Activated naive CD8-positive, alpha-beta T cell treated with anti-CD3 and anti-CD28 coated beads, Interleukin-2, amount 50 U/mL, for 24 hours (primary cell): Measurements from ENCODE around the gene FBXL12.

Source experiments
- ATAC-seq: fragments of 150-1000 bp; cut with Tn5 transposase; one replicate; pipeline ENCODE4 v1.10.0; 2021
- DNase-seq: peaks from one replicate; pipeline ENCODE4 v3.0.0; 2021
- H3K27ac Mint-ChIP-seq: one replicate; pipeline ENCODE4 v1.8.0; 2021; ENCODE audit warnings: mild to moderate bottlenecking, mixed read lengths
- H3K27me3 Mint-ChIP-seq: one replicate; pipeline ENCODE4 v1.8.0; 2021; ENCODE audit warnings: mixed read lengths
- H3K36me3 Mint-ChIP-seq: one replicate; pipeline ENCODE4 v1.8.0; 2021; ENCODE audit warnings: low read depth, mixed read lengths
- H3K4me1 Mint-ChIP-seq: one replicate; pipeline ENCODE4 v1.8.0; 2021; ENCODE audit warnings: mixed read lengths
- H3K4me3 Mint-ChIP-seq: one replicate; pipeline ENCODE4 v1.8.0; 2021; ENCODE audit warnings: mild to moderate bottlenecking, moderate library complexity, mixed read lengths
- H3K9me3 Mint-ChIP-seq: one replicate; pipeline ENCODE4 v1.8.0; 2021; ENCODE audit warnings: mixed read lengths

The FBXL12 gene, protein sequence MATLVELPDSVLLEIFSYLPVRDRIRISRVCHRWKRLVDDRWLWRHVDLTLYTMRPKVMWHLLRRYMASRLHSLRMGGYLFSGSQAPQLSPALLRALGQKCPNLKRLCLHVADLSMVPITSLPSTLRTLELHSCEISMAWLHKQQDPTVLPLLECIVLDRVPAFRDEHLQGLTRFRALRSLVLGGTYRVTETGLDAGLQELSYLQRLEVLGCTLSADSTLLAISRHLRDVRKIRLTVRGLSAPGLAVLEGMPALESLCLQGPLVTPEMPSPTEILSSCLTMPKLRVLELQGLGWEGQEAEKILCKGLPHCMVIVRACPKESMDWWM

DNA sequence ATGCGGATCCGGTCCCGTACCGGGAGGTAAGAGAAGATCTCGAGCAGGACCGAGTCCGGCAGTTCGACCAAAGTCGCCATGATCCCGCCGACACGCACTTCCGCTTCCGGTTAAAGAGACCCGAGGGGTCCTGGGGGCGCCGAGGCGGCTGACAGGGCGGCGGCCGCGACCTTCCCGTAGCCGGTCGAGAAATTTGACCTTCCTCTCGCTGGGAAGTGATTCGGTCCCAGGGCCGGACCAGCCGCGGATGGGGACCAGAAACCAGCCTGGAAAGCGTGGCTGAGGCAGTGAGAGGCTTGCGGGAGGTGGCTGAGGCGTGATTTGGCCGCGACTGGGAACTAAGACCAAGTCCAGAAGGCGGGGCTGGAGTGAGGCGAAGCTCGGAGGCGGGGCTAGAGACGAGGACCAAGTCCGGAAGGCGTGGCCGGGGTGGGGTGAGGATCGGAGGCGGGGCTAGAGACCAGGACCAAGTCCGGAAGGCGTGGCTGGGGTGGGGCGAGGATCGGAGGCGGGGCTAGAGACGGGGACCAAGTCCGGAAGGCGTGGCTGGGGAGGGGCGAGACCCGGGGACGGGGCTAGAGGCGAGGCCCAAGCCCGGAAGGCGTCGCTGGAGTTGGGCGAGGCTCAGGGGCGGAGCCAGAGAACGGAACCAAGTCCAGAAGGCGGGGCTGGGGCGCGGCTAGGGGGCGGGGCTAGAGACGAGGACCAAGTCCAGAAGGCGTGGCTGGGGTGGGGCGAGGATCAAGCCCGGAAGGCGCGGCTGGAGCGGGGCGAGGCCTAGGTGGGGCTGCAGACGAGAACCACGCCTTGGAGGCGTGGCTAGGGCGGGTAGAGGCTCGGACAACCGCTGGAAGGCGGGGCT, at the start of gene FBXL12:
Gene FBXL12, minus strand, starts transcription at position 346 of the 862 bp plus-strand sequence. Its CDS starts 266 bp downstream, at position 80.
- H3K4me3 Mint-ChIP-seq, result peak within 1 kb of the TSS; percentile 88
- peaks cover 6% of the 10 kb centered on the region for H3K9me3 Mint-ChIP-seq
- DNase-seq, result peak; percentile 100
- H3K4me1 Mint-ChIP-seq, result peaks cover 29% of the 10 kb centered on the region
- peaks cover 25% of the 10 kb centered on the region for H3K36me3 Mint-ChIP-seq
- H3K27me3 Mint-ChIP-seq, result no peaks in the 10 kb centered on the region
- peak; percentile 93 for ATAC-seq
- peak within 1 kb of the TSS; percentile 88 for H3K27ac Mint-ChIP-seq

DNA sequence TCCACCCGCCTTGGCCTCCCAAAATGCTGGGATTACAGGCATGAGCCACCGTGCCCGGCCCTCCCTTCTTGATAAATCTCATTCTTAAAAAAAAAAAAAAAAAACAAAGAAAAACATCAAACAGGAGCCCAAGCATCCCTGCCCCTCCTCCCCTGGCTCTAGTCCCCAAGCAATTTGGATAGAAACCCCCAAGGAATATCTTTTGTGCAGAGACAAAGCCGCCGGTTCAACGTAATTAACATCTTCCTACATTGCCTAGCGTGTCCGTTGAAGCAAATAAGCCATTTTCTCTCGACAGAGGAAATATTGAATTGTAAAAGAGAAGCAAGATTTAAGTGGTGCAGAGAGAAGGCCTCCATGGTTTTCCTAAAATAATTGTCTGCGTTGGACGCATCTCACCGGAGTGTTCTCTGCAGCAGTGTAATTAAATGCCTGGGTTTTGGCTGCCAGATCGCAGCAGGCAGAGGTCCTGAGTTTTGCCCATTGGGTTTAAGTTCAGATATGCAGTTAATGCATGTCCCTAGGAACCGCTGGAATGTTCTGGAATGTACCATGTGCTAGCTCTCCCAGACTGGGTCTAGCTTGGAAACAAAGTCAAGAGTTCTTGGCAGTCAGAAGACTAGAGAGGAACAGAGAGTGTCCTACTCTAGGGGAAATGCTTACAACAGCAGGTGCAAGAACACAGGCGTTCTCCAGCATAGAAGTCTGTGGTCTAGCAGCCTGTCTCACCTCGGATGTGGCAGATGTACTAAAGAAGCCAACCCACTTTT, 47.0 kb upstream of the FBXL12 start:
- Mint-ChIP-seq H3K4me3 (no peak overlapping the region), H3K27me3 (no peaks in the 10 kb centered on the region), H3K27ac (no peak overlapping the region), H3K4me1 (peaks cover 34% of the 10 kb centered on the region), H3K9me3 (no peaks in the 10 kb centered on the region), H3K36me3 (no peaks in the 10 kb centered on the region)
- DNase-seq (no peak), ATAC-seq (no peak)

DNA sequence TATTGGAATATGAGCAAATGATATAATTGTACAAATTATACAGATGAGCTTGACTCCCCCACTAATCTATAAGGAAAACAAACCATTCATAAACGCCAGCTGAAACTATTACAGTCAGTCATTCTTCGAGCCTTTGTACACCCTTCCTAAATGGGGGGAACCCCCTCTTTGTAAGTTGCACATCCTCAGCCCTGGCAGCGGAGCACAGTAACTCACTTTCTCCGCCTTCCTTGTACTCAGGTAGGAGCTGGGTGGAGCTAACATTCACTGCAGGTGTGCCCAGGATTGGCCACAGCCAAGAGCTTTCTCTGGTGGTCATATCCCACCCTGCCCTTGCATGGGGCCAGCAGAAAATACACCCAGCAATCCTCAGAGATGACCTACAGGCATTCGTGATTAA, 44.9 kb upstream of the FBXL12 start:
- no peaks in the 10 kb centered on the region for H3K27me3 Mint-ChIP-seq
- DNase-seq (no peak), ATAC-seq (peak; percentile 70)
- no peaks in the 10 kb centered on the region for H3K9me3 Mint-ChIP-seq
- H3K27ac Mint-ChIP-seq, result no peak overlapping the region
- H3K36me3 Mint-ChIP-seq, result no peaks in the 10 kb centered on the region
- H3K4me1 Mint-ChIP-seq, result peaks cover 48% of the 10 kb centered on the region
- H3K4me3 Mint-ChIP-seq, result peak overlapping the region; percentile 67

DNA sequence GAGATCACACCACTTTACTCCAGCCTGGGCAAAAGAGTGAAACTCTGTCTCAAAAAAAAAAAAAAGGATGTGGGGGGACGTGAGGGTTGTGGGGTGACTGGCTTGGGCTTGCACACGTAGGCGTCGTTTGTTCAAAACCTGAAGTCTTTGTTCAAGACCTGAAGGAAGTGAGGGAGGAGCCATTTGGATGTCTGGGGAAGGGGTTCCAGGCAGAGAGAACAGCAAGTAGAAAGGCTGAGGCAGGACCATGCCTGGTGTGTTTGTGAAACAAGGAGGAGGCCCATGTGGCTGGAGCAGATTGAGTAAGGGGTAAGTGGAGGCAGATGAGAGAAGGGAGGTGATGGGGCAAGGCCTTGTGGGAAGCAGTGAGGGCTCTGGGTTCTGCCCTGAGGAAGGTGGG, 44.1 kb upstream of the FBXL12 start:
- Mint-ChIP-seq H3K9me3 (no peaks in the 10 kb centered on the region), H3K27ac (peak overlapping the region; percentile 78), H3K4me1 (peaks cover 56% of the 10 kb centered on the region), H3K36me3 (no peaks in the 10 kb centered on the region), H3K27me3 (no peaks in the 10 kb centered on the region), H3K4me3 (peak overlapping the region; percentile 67)
- DNase-seq (no peak), ATAC-seq (no peak)

DNA sequence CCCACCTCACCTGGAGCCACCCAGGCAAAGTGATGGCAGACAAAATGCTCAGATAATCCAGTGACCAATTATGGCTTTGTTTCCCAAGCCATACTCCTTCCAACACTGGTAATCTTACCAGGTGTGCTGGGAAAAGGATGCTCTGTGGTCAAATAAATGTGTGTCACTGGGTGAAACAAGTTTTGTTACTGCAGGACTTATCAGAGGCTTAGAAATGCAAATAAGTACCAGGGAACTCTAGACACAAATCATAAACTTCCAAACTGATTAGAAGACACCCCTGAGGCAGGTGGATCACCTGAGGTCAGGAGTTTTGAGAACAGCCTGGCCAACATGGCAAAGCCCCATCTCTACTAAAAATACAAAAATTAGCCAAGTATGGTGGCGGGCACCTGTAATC, 42.6 kb upstream of the FBXL12 start:
- Mint-ChIP-seq H3K27ac (no peak overlapping the region), H3K27me3 (no peaks in the 10 kb centered on the region), H3K4me3 (no peak overlapping the region), H3K36me3 (no peaks in the 10 kb centered on the region), H3K4me1 (peaks cover 69% of the 10 kb centered on the region), H3K9me3 (no peaks in the 10 kb centered on the region)
- no peak for DNase-seq
- no peak for ATAC-seq

DNA sequence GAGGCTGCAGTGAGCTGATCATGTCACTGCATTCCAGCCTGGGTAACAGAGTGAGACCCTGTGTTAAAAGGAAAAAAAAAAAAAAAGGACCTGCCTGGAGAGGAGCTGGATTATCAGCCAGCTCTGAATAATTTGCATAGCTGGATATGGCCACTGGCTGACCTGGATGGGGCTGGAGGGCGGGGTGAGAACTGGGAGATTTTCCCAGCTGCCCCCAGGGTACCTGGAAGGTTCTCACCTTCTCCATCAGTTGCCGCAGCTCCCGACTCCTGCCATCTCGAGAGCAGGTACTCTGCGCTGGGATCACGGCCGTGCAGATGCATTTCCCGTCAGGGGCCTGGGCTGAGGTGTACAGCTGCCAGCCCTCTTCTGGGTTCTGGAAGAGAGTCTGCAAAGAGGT, 41.5 kb upstream of the FBXL12 start:
- Mint-ChIP-seq H3K9me3 (no peaks in the 10 kb centered on the region), H3K27ac (no peak overlapping the region), H3K4me3 (no peak overlapping the region), H3K4me1 (peaks cover 64% of the 10 kb centered on the region), H3K27me3 (no peaks in the 10 kb centered on the region), H3K36me3 (no peaks in the 10 kb centered on the region)
- ATAC-seq, result no peak
- DNase-seq, result no peak

DNA sequence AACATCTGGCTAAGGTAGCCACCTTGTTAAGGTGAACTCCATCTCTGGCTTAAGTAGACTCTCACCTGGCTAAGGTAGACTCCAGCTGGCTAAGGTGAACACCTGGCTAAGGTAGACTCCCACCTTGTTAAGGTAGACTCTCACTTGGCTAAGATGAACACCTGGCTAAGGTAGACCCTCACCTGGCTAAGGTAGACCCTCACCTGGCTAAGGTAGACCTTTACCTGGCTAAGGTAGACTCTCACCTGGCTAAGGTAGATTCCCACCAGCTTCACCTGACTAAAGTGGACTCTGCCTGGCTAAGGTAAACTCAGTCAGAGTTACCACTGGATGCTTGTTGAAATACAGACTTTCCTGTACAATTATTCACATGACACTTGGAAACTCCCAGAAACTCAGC, 39.9 kb upstream of the FBXL12 start:
- peaks cover 61% of the 10 kb centered on the region for H3K4me1 Mint-ChIP-seq
- DNase-seq (no peak), ATAC-seq (no peak)

DNA sequence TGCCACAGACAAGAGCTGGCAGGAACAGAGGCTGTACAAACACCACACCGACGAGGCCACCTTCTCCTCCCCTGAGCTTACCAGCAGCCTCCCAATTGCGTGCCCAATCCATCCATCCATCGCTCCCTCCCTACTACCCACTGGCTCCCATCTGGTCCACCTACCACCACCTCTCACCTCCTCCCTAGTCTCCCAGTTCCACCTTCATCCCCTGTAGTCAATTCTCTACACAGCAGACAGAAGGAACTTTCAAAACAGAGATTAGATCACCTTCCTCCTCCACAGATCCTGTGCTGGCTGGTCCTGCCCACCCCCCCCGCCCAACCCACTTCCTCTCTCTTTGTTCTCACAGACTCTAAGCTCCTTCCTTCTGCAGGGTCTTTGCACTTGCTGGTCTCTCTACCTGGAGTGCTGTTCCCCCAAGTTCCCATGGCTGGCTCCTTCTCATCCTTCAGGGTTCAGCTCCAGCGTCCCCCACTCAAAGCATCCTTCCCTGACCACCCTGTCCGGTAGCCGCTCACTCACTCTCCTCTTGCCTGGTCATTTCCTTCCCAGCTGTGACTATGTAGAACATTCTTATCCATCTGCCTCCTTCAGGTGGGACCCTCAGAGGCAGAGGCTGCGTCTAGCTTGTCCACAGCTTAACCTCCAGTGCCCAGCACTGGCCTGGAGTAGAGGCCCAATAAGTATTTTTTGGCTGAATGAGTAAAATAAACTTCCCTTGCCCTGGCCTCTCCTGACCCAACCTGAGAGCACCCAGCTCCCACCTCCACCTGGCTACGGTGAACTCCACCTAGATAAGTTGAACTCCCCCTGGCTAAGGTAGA, 39.3 kb upstream of the FBXL12 start:
- H3K36me3 Mint-ChIP-seq, result no peaks in the 10 kb centered on the region
- peak overlapping the region; percentile 58 for H3K4me3 Mint-ChIP-seq
- peak; percentile 75 for ATAC-seq
- no peaks in the 10 kb centered on the region for H3K9me3 Mint-ChIP-seq
- DNase-seq, result no peak
- H3K4me1 Mint-ChIP-seq, result peaks cover 55% of the 10 kb centered on the region
- no peaks in the 10 kb centered on the region for H3K27me3 Mint-ChIP-seq
- H3K27ac Mint-ChIP-seq, result peak overlapping the region; percentile 66

More for the DNA sequence above, 39.9 kb upstream of the FBXL12 start:
- H3K9me3 Mint-ChIP-seq, result no peaks in the 10 kb centered on the region
- no peak overlapping the region for H3K27ac Mint-ChIP-seq
- H3K4me3 Mint-ChIP-seq, result no peak overlapping the region
- H3K36me3 Mint-ChIP-seq, result no peaks in the 10 kb centered on the region
- no peaks in the 10 kb centered on the region for H3K27me3 Mint-ChIP-seq

DNA sequence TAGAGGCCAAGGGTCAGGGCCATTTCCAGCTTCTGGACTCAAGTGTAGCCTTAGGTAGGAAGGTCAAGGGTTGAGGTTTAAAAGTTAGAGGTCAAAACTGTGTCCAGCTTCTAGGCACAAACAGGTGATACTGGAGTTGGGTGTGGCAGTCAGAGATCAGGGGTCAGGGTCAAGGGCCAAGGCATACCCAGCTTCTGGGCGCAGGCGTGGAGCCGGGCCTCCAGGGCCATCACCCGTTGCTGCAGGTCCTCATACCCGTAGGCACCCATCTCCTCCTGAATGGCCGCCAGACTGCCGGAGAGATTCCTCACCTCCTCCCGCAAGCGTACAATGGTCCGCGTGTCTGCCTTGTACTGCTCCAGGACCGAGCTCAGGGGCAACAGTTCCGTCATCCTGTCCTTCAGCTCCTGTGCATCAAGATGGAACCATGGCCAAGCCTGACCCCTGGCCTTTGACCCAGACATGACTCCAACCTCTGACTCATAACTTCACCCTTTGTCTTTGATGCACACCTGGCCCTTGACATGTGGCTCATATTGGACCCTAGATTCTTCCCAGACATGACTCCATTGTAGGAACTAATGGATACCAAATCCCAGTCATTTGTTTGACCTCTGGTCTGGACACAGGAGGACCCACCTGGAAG, 38.3 kb upstream of the FBXL12 start:
- H3K36me3 Mint-ChIP-seq, result no peaks in the 10 kb centered on the region
- H3K9me3 Mint-ChIP-seq, result no peaks in the 10 kb centered on the region
- no peak for DNase-seq
- no peak for ATAC-seq
- no peak overlapping the region for H3K4me3 Mint-ChIP-seq
- peak overlapping the region; percentile 66 for H3K27ac Mint-ChIP-seq
- peaks cover 49% of the 10 kb centered on the region for H3K4me1 Mint-ChIP-seq
- H3K27me3 Mint-ChIP-seq, result no peaks in the 10 kb centered on the region

DNA sequence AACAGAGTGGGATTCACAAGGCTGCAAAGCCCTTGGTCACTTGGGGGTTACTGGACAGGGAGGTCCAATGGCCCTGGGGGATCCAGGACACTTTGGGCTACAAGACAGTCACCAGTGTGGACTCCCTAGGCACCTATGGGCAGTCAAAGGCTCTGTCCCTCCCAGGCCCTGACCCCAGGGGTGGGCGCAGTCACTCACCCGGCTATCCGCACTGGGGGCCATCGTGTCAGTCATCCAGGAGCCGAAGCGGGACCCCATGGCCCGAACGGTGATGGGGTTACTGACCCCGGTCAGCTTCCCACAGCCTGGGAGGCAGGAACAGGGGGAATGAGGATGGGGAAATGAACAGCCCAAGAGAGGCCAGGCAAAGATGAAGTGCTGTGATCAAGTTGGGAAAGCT, 37.7 kb upstream of the FBXL12 start:
- H3K27me3 Mint-ChIP-seq, result no peaks in the 10 kb centered on the region
- H3K9me3 Mint-ChIP-seq, result no peaks in the 10 kb centered on the region
- H3K27ac Mint-ChIP-seq, result peak overlapping the region; percentile 43
- DNase-seq (no peak), ATAC-seq (no peak)
- H3K36me3 Mint-ChIP-seq, result no peaks in the 10 kb centered on the region
- peaks cover 44% of the 10 kb centered on the region for H3K4me1 Mint-ChIP-seq
- no peak overlapping the region for H3K4me3 Mint-ChIP-seq

DNA sequence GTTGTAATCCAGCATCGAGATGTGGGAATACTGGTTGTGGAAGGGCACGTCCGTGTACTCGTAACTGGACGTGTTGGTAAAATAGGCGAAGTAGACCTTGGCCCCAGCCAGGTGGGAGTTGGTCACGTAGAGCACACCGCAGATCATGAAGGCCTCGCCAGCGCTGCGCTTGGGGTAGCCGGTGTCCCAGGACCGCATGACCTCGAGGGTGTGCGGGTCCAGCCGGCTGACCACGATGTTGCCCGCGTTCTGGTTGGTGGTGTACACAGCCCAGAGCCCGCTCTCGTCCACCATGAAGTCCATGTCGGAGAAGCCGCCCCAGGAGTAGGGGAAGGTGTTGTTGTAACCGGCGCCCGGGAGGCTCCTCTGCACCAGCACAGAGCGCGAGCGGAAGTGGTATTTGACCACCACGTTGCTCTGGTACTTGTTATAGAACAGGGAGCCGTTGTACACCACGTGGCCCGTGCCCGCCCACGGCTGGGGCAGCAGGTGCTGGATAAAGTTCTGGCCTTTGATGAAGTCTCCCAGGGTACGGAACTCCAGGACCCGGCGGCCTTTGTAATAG, 35.5 kb upstream of the FBXL12 start:
- ATAC-seq, result no peak
- H3K9me3 Mint-ChIP-seq, result no peaks in the 10 kb centered on the region

DNA sequence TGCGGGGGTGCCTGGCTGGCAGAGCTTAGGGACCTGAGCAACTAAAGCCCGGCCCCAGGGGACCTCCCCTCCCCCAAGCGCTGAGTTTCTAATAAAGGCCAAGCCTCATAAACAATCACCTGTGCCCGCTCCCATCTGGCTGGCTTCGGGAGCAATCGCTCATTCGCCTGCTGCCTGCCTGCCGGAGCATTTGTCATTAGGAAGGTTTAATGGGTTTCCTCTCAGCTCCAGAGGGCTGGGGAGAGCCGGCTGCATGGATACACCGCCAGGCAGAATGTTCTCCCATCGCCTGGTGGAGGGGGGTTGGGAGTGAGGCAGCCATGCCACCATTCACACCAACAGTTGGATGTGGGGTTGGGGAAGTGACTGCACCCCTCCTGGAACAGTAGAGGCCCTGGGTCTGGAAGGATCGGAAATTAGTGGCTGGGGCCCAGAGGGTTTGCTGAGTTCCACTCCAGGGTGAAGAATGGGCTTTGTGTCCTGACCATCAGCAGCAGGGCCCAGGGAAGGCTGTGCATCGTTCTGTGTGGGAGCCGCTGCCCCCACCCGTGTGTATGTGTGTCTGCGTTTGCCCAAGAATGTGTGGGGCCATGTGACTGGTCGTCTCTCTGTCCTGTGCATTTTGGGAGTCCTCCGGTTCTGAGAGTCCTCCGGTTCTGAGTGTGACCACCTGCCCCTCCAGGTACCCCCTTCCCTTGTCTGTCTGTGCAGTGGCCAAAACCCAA, 31.5 kb upstream of the FBXL12 start:
- Mint-ChIP-seq H3K27ac (no peak overlapping the region), H3K4me1 (peaks cover 19% of the 10 kb centered on the region), H3K27me3 (no peaks in the 10 kb centered on the region), H3K9me3 (no peaks in the 10 kb centered on the region), H3K36me3 (peaks cover 2% of the 10 kb centered on the region), H3K4me3 (no peak overlapping the region)
- DNase-seq, result no peak
- no peak for ATAC-seq

More for the DNA sequence above, 35.5 kb upstream of the FBXL12 start:
- no peak for DNase-seq
- Mint-ChIP-seq H3K27ac (no peak overlapping the region), H3K4me1 (peaks cover 35% of the 10 kb centered on the region), H3K36me3 (no peaks in the 10 kb centered on the region), H3K4me3 (no peak overlapping the region), H3K27me3 (no peaks in the 10 kb centered on the region)

DNA sequence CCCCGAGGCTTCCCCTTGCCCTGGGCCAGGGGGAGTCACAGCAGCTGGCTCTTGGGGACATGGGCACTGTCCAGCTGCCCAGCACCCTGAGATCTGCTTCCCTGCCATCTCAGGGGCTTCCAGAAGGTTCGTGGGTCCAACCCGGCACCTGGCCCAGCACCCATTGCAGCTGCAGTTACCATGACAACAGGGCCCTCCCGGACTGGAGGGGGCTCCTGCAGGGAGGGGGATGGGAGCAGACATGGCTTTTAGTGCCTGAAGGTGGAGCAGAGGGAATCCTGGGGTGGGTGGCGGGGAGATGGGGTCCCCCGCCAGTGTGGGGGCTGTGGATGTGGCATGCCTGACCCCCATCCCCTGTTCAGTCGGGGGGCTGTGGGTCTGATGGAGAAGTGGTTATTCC, 30.9 kb upstream of the FBXL12 start:
- ATAC-seq, result no peak
- Mint-ChIP-seq H3K4me1 (peaks cover 21% of the 10 kb centered on the region), H3K4me3 (no peak overlapping the region), H3K36me3 (peaks cover 8% of the 10 kb centered on the region), H3K9me3 (no peaks in the 10 kb centered on the region), H3K27me3 (no peaks in the 10 kb centered on the region), H3K27ac (no peak overlapping the region)
- no peak for DNase-seq
